ENCODE data around the gene TCERG1L. TPM values are rescaled to one million over a fixed set of nuclear protein-coding genes. Genes with fewer than 3 reads are reported as not detected.

TCERG1L gene
- total RNA-seq, 4 donors from 2014 or later = 0.12 TPM; not detected in 3

- no peak for TF ChIP-seq POLR2A (IDR thresholded peaks at IDR 0.05)
- TF ChIP-seq CTCF (IDR thresholded peaks at IDR 0.05) = no peak
- TF ChIP-seq POLR2AphosphoS5 (IDR thresholded peaks at IDR 0.05) = no peak
- no peak for TF ChIP-seq EP300 (IDR thresholded peaks at IDR 0.05)
- peaks cover 0 to 6% (median 0%) of the 10 kb centered on the region in 3 donors for H3K9me3 ChIP-seq
- ATAC-seq = no peak
- peaks cover 48% of the 10 kb centered on the region for H3K27me3 ChIP-seq
- no peaks in the 10 kb centered on the region for H3K36me3 ChIP-seq
- no peak overlapping the region for H3K4me3 ChIP-seq
- H3K27ac ChIP-seq = no peak overlapping the region
- WGBS, 2 donors (ENCODE audit: low coverage in 1 of 2) = 81 to 88% methylated on average over 5 to 6 of the region's 8 CpGs
- no peaks in the 10 kb centered on the region for H3K4me1 ChIP-seq
Observed at GRCh38 chr10:131355056-131355455, 43.5 kb upstream of the TCERG1L start.

- WGBS, 2 donors (ENCODE audit: low coverage in 1 of 2) = 22 to 59% methylated on average over 6 to 8 of the region's 9 CpGs
- Histone ChIP-seq H3K9me3 (no peaks in the 10 kb centered on the region), H3K36me3 (no peaks in the 10 kb centered on the region), H3K27me3 (peaks cover 55% of the 10 kb centered on the region), H3K27ac (no peak overlapping the region), H3K4me1 (no peaks in the 10 kb centered on the region), H3K4me3 (no peak overlapping the region)
- no peak for ATAC-seq
- TF ChIP-seq POLR2A (IDR thresholded peaks at IDR 0.05) (no peak), EP300 (IDR thresholded peaks at IDR 0.05) (no peak), POLR2AphosphoS5 (IDR thresholded peaks at IDR 0.05) (no peak), CTCF (IDR thresholded peaks at IDR 0.05) (no peak)
Observed at GRCh38 chr10:131354380-131354779, 42.9 kb upstream of the TCERG1L start.

- WGBS, 2 donors (ENCODE audit: low coverage in 1 of 2) = 93% methylated on average over 3 of the region's 7 CpGs; no CpG with 5 or more reads in 1 of the 2 donors
- no peak for TF ChIP-seq POLR2A (IDR thresholded peaks at IDR 0.05)
- no peak for TF ChIP-seq POLR2AphosphoS5 (IDR thresholded peaks at IDR 0.05)
- no peak for TF ChIP-seq CTCF (IDR thresholded peaks at IDR 0.05)
- TF ChIP-seq EP300 (IDR thresholded peaks at IDR 0.05) = no peak
- Histone ChIP-seq H3K4me1 (no peaks in the 10 kb centered on the region), H3K9me3 (no peaks in the 10 kb centered on the region), H3K4me3 (no peak overlapping the region), H3K27me3 (peaks cover 66% of the 10 kb centered on the region), H3K27ac (no peak overlapping the region), H3K36me3 (no peaks in the 10 kb centered on the region)
- no peak for ATAC-seq
Observed at GRCh38 chr10:131352765-131353290, 41.3 kb upstream of the TCERG1L start.

- no peak for ATAC-seq
- Histone ChIP-seq H3K4me3 (no peak overlapping the region), H3K4me1 (no peaks in the 10 kb centered on the region), H3K27me3 (peaks cover 49% of the 10 kb centered on the region), H3K9me3 (no peaks in the 10 kb centered on the region), H3K36me3 (no peaks in the 10 kb centered on the region), H3K27ac (no peak overlapping the region)
- WGBS, 2 donors (ENCODE audit: low coverage in 1 of 2) = 56 to 84% methylated on average over 1 to 6 of the region's 10 CpGs
- TF ChIP-seq EP300 (IDR thresholded peaks at IDR 0.05) (no peak), POLR2AphosphoS5 (IDR thresholded peaks at IDR 0.05) (no peak), CTCF (IDR thresholded peaks at IDR 0.05) (no peak), POLR2A (IDR thresholded peaks at IDR 0.05) (no peak)
Observed at GRCh38 chr10:131350660-131351059, 39.1 kb upstream of the TCERG1L start.

- Histone ChIP-seq H3K4me3 (no peak overlapping the region), H3K36me3 (no peaks in the 10 kb centered on the region), H3K27ac (no peak overlapping the region), H3K9me3 (no peaks in the 10 kb centered on the region), H3K4me1 (no peaks in the 10 kb centered on the region), H3K27me3 (peaks cover 45% of the 10 kb centered on the region)
- no peak for ATAC-seq
- TF ChIP-seq EP300 (IDR thresholded peaks at IDR 0.05) (no peak), CTCF (IDR thresholded peaks at IDR 0.05) (no peak), POLR2AphosphoS5 (IDR thresholded peaks at IDR 0.05) (no peak), POLR2A (IDR thresholded peaks at IDR 0.05) (no peak)
- 20% methylated on average over 1 of the region's 5 CpGs; no CpG with 5 or more reads in 1 of the 2 donors for WGBS, 2 donors (ENCODE audit: low coverage in 1 of 2)
Observed at GRCh38 chr10:131350245-131350644, 38.7 kb upstream of the TCERG1L start.

Measured in gastroesophageal sphincter (tissue), 4 donors.